ENCODE data around the gene ZNF593OS. TPM values are rescaled to one million over a fixed set of nuclear protein-coding genes. Genes with fewer than 3 reads are reported as not detected.
A peak's percentile ranks its signal among the peaks of the same experiment; 100 is the strongest.

Gene ZNF593OS
- not detected in 2 replicates for total RNA-seq

GRCh38 chr1:26171084-26172072 lies at the start of gene ZNF593OS:
ZNF593OS (minus strand) TSS chr1:26171832; CDS start chr1:26171661, 171 bp downstream.
- H3K36me3 ChIP-seq (ENCODE audit: control insufficient read depth, insufficient read depth, low read length), result no peaks in the 10 kb centered on the region
- peak within 1 kb of the TSS; percentile 76 for H3K4me3 ChIP-seq (ENCODE audit: low read depth, low read length)
- no peaks in the 10 kb centered on the region for H3K27me3 ChIP-seq (ENCODE audit: control insufficient read depth, insufficient read depth, low read length)
- no peak for TF ChIP-seq CTCF (IDR thresholded peaks at IDR 0.05; ENCODE audit: insufficient read depth, low read length, poor library complexity, severe bottlenecking)
- DNase-seq (ENCODE audit: low read depth), result no peak

GRCh38 chr1:26221094-26221493 lies 49.5 kb upstream of the ZNF593OS start:
- Histone ChIP-seq H3K4me3 (ENCODE audit: low read depth, low read length) (no peak overlapping the region), H3K36me3 (ENCODE audit: control insufficient read depth, insufficient read depth, low read length) (no peaks in the 10 kb centered on the region), H3K27me3 (ENCODE audit: control insufficient read depth, insufficient read depth, low read length) (peaks cover 5% of the 10 kb centered on the region)
- TF ChIP-seq CTCF (IDR thresholded peaks at IDR 0.05; ENCODE audit: insufficient read depth, low read length, poor library complexity, severe bottlenecking), result no peak
- no peak for DNase-seq (ENCODE audit: low read depth)

- Histone ChIP-seq H3K4me3 (ENCODE audit: low read depth, low read length) (no peak overlapping the region), H3K27me3 (ENCODE audit: control insufficient read depth, insufficient read depth, low read length) (peaks cover 4% of the 10 kb centered on the region), H3K36me3 (ENCODE audit: control insufficient read depth, insufficient read depth, low read length) (no peaks in the 10 kb centered on the region)
- no peak for DNase-seq (ENCODE audit: low read depth)
- no peak for TF ChIP-seq CTCF (IDR thresholded peaks at IDR 0.05; ENCODE audit: insufficient read depth, low read length, poor library complexity, severe bottlenecking)
These were observed 48.7 kb upstream of the ZNF593OS start for GRCh38 chr1:26220199-26220912.

- H3K27me3 ChIP-seq (ENCODE audit: control insufficient read depth, insufficient read depth, low read length), result no peaks in the 10 kb centered on the region
- DNase-seq (ENCODE audit: low read depth), result no peak
- no peaks in the 10 kb centered on the region for H3K36me3 ChIP-seq (ENCODE audit: control insufficient read depth, insufficient read depth, low read length)
- no peak for TF ChIP-seq CTCF (IDR thresholded peaks at IDR 0.05; ENCODE audit: insufficient read depth, low read length, poor library complexity, severe bottlenecking)
- no peak overlapping the region for H3K4me3 ChIP-seq (ENCODE audit: low read depth, low read length)
These were observed 47.4 kb upstream of the ZNF593OS start for GRCh38 chr1:26218906-26219494.

- no peaks in the 10 kb centered on the region for H3K36me3 ChIP-seq (ENCODE audit: control insufficient read depth, insufficient read depth, low read length)
These were observed 43.6 kb upstream of the ZNF593OS start for GRCh38 chr1:26215246-26215645.

More at GRCh38 chr1:26215246-26215645, 43.6 kb upstream of the ZNF593OS start:
- H3K4me3 ChIP-seq (ENCODE audit: low read depth, low read length), result no peak overlapping the region
- DNase-seq (ENCODE audit: low read depth), result no peak
- no peaks in the 10 kb centered on the region for H3K27me3 ChIP-seq (ENCODE audit: control insufficient read depth, insufficient read depth, low read length)
- TF ChIP-seq CTCF (IDR thresholded peaks at IDR 0.05; ENCODE audit: insufficient read depth, low read length, poor library complexity, severe bottlenecking), result no peak

All from kidney epithelial cell (primary cell).